SK-N-SH treated with all-trans-retinoic acid at 6 μM for 48 hours (cell line): ENCODE results near the gene DGKE.

ENCODE experiments used
- ATAC-seq: fragments of 200-7000 bp; cut with Tn5 transposase; 3 replicates; pipeline ENCODE4 v1.9.1; 2020; ENCODE audit warnings: mild to moderate bottlenecking, moderate library complexity
- ARNTL ChIP-seq: fragments of 450-650 bp; formaldehyde crosslinking; IDR thresholded peaks from 2 replicates; pipeline ENCODE4 v1.5.0; 2020; ENCODE audit warnings: low read depth, mild to moderate bottlenecking, moderate library complexity, borderline replicate concordance
- BACH2 ChIP-seq: fragments of 250-450 bp; sonication (Bioruptor Pico); IDR thresholded peaks from 2 replicates; pipeline ENCODE4 v1.9.0; 2021; ENCODE audit warnings: mild to moderate bottlenecking, borderline replicate concordance
- CSDC2 ChIP-seq: fragments of 250-450 bp; sonication (Bioruptor Pico); IDR thresholded peaks from 2 replicates; pipeline ENCODE4 v1.5.0; 2020; ENCODE audit warnings: mild to moderate bottlenecking, moderate library complexity
- ESRRG ChIP-seq: fragments of 250-450 bp; sonication (Bioruptor Pico); IDR thresholded peaks from 2 replicates; pipeline ENCODE4 v1.6.1; 2021; ENCODE audit warnings: mild to moderate bottlenecking
- GLIS3 ChIP-seq: fragments of 250-450 bp; sonication (Bioruptor Pico); IDR thresholded peaks from 2 replicates; pipeline ENCODE4 v1.5.0; 2020; ENCODE audit warnings: mild to moderate bottlenecking, moderate library complexity
- ISL1 ChIP-seq: fragments of 250-450 bp; sonication (Bioruptor Pico); IDR thresholded peaks from 2 replicates; pipeline ENCODE4 v2.1.2; 2022; ENCODE audit warnings: mild to moderate bottlenecking, moderate library complexity
- OSR1 ChIP-seq: fragments of 250-450 bp; sonication (Bioruptor Pico); IDR thresholded peaks from 2 replicates; pipeline ENCODE4 v1.8.0; 2022; ENCODE audit warnings: moderate library complexity, mild to moderate bottlenecking, inconsistent platforms
- PPARA ChIP-seq: fragments of 250-450 bp; sonication (Bioruptor Pico); IDR thresholded peaks from 2 replicates; pipeline ENCODE4 v1.5.0; 2020; ENCODE audit warnings: mild to moderate bottlenecking, borderline replicate concordance
- RARB ChIP-seq: fragments of 250-450 bp; sonication (Bioruptor Pico); IDR thresholded peaks from 2 replicates; pipeline ENCODE4 v1.8.0; 2021; ENCODE audit warnings: mild to moderate bottlenecking, moderate library complexity
- SNAI2 ChIP-seq: fragments of 250-450 bp; sonication (Bioruptor Pico); IDR thresholded peaks from 2 replicates; pipeline ENCODE4 v1.5.0; 2020; ENCODE audit warnings: mild to moderate bottlenecking, moderate library complexity
- TCF4 ChIP-seq: fragments of 250-450 bp; sonication (Bioruptor Pico); IDR thresholded peaks from 2 replicates; pipeline ENCODE4 v1.8.0; 2021; ENCODE audit warnings: mild to moderate bottlenecking, moderate library complexity, borderline replicate concordance
- TOX ChIP-seq: fragments of 250-450 bp; sonication (Bioruptor Pico); IDR thresholded peaks from 2 replicates; pipeline ENCODE4 v1.8.0; 2021; ENCODE audit warnings: mild to moderate bottlenecking, moderate library complexity, borderline replicate concordance
- ZC3H10 ChIP-seq: fragments of 250-450 bp; sonication (Bioruptor Pico); IDR thresholded peaks from 2 replicates; pipeline ENCODE4 v1.5.1; 2021; ENCODE audit warnings: mild to moderate bottlenecking, moderate library complexity
- ZFP3 ChIP-seq: fragments of 250-450 bp; sonication (Bioruptor Pico); IDR thresholded peaks from 2 replicates; pipeline ENCODE4 v1.5.0; 2020; ENCODE audit warnings: mild to moderate bottlenecking, moderate library complexity
- ZFP30 ChIP-seq: fragments of 450-650 bp; formaldehyde crosslinking; IDR thresholded peaks from 2 replicates; pipeline ENCODE4 v1.5.0; 2022; ENCODE audit warnings: mild to moderate bottlenecking, moderate library complexity
- ZNF565 ChIP-seq: fragments of 450-650 bp; formaldehyde crosslinking; conservative IDR thresholded peaks from 2 replicates; pipeline ENCODE4 v1.5.0; 2020; ENCODE audit warnings: low read depth, mild to moderate bottlenecking, moderate library complexity
- ZNF70 ChIP-seq: fragments of 450-650 bp; formaldehyde crosslinking; IDR thresholded peaks from 2 replicates; pipeline ENCODE4 v1.5.0; 2020; ENCODE audit warnings: mild to moderate bottlenecking, moderate library complexity
- ZNF8 ChIP-seq: fragments of 450-650 bp; formaldehyde crosslinking; IDR thresholded peaks from 2 replicates; pipeline ENCODE4 v1.5.0; 2020; ENCODE audit warnings: mild to moderate bottlenecking, moderate library complexity
- TF ChIP-seq, protein P1 (sequence below): fragments of 250-450 bp; sonication (Bioruptor Pico); IDR thresholded peaks from 2 replicates; pipeline ENCODE4 v1.5.1; 2021; ENCODE audit warnings: mild to moderate bottlenecking, moderate library complexity
- TF ChIP-seq, protein P2 (sequence below): fragments of 250-450 bp; sonication (Bioruptor Pico); IDR thresholded peaks from 2 replicates; pipeline ENCODE4 v1.8.0; 2020; ENCODE audit warnings: mild to moderate bottlenecking, moderate library complexity, borderline replicate concordance
- TF ChIP-seq, protein P3 (sequence below): fragments of 250-450 bp; sonication (Bioruptor Pico); IDR thresholded peaks from 2 replicates; pipeline ENCODE4 v1.8.0; 2021; ENCODE audit warnings: low read depth, mild to moderate bottlenecking, moderate library complexity, borderline replicate concordance
- TF ChIP-seq, protein P4 (sequence below): fragments of 250-450 bp; sonication (Bioruptor Pico); IDR thresholded peaks from 2 replicates; pipeline ENCODE4 v1.5.1; 2020; ENCODE audit warnings: low read depth, mild to moderate bottlenecking, moderate library complexity

Gene DGKE

DNA sequence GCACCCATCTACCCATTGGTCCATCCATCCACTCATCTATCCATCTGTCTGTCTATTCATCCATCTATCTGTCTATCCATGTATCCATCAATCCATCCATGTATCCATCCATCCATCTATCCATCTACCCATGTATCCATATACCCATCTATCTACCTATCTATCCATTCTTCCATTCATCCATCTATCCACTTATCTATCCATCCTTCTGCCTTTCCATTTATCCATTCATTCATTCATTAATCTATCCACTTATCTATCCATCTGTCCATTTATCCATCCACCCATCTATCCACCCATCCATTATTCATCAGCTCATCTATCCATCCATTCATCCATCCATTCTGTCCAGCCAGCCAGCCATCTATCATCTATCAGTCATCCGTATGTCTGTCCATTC lies 58.4 kb downstream of the DGKE start:
- TF ChIP-seq ZNF70 (no peak), OSR1 (CRISPR knock-in tag) (no peak)
- ATAC-seq, result no peak

DNA sequence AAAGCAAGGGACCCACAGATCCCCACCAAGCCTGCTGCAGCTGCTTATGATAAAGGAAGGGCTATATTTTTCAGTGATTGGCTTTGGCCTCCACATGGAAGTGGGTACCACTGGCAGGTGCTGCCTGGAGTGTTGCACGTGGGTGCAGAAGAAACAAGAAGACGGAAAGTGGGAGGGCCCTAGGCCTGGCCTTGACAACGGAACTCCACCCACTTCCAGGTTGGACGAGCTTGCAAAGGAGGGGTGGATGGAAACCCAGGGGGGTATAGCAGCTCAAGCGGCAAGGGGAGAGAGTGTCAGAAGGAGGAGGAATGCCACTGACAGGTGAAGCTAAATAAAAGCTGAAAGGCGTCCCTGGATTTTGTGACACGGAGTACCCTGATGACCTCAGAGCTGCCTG lies 59.6 kb downstream of the DGKE start:
- TF ChIP-seq ZNF8 (CRISPR knock-in tag), result no peak
- TF ChIP-seq ZNF70, result no peak
- TF ChIP-seq GLIS3 (CRISPR knock-in tag), result no peak
- TF ChIP-seq CSDC2, result no peak
- TF ChIP-seq SNAI2 (CRISPR knock-in tag), result no peak
- no peak for ATAC-seq

DNA sequence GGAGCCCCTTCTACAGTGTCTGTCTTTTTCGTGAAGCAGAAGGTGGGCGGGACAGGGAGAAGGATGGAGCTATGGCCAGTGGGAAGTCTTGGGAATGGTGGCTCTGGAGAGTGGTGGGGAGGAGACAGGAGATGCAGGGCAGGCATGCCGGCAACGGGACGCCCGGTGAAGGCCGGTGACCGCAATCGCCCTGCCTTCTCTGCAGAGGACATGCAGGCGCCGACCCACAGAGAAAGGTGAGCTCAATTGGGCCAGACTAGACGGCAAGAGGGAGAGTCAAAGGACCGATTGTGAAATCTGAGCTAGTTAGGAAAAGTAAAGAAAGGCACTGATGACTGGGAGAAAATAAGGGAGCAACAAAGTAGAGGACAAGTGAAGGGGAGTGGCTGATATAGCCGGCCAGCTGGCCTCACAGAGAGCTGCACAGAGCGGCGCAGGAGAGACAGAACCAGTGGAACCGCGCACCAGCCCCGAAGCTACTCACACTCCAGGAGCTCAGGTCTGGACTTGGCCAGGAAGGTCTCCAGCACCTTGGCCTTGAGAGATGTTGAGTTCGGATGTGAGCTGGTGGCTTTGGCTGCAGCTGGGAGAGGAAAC lies 61.0 kb downstream of the DGKE start:
- ATAC-seq, result no peak
- TF ChIP-seq, protein P1, sequence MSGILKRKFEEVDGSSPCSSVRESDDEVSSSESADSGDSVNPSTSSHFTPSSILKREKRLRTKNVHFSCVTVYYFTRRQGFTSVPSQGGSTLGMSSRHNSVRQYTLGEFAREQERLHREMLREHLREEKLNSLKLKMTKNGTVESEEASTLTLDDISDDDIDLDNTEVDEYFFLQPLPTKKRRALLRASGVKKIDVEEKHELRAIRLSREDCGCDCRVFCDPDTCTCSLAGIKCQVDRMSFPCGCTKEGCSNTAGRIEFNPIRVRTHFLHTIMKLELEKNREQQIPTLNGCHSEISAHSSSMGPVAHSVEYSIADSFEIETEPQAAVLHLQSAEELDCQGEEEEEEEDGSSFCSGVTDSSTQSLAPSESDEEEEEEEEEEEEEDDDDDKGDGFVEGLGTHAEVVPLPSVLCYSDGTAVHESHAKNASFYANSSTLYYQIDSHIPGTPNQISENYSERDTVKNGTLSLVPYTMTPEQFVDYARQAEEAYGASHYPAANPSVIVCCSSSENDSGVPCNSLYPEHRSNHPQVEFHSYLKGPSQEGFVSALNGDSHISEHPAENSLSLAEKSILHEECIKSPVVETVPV (CRISPR knock-in tag), result no peak
- TF ChIP-seq, protein P2, sequence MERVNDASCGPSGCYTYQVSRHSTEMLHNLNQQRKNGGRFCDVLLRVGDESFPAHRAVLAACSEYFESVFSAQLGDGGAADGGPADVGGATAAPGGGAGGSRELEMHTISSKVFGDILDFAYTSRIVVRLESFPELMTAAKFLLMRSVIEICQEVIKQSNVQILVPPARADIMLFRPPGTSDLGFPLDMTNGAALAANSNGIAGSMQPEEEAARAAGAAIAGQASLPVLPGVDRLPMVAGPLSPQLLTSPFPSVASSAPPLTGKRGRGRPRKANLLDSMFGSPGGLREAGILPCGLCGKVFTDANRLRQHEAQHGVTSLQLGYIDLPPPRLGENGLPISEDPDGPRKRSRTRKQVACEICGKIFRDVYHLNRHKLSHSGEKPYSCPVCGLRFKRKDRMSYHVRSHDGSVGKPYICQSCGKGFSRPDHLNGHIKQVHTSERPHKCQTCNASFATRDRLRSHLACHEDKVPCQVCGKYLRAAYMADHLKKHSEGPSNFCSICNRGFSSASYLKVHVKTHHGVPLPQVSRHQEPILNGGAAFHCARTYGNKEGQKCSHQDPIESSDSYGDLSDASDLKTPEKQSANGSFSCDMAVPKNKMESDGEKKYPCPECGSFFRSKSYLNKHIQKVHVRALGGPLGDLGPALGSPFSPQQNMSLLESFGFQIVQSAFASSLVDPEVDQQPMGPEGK (CRISPR knock-in tag), result no peak
- TF ChIP-seq ESRRG (CRISPR knock-in tag) (no peak), ZNF565 (CRISPR knock-in tag) (no peak), CSDC2 (no peak), ZNF8 (CRISPR knock-in tag) (no peak), TOX (CRISPR knock-in tag) (no peak), ZFP30 (no peak), ISL1 (CRISPR knock-in tag) (no peak), ZFP3 (CRISPR knock-in tag) (no peak), TCF4 (CRISPR knock-in tag) (no peak), RARB (CRISPR knock-in tag) (no peak), SNAI2 (CRISPR knock-in tag) (no peak)

DNA sequence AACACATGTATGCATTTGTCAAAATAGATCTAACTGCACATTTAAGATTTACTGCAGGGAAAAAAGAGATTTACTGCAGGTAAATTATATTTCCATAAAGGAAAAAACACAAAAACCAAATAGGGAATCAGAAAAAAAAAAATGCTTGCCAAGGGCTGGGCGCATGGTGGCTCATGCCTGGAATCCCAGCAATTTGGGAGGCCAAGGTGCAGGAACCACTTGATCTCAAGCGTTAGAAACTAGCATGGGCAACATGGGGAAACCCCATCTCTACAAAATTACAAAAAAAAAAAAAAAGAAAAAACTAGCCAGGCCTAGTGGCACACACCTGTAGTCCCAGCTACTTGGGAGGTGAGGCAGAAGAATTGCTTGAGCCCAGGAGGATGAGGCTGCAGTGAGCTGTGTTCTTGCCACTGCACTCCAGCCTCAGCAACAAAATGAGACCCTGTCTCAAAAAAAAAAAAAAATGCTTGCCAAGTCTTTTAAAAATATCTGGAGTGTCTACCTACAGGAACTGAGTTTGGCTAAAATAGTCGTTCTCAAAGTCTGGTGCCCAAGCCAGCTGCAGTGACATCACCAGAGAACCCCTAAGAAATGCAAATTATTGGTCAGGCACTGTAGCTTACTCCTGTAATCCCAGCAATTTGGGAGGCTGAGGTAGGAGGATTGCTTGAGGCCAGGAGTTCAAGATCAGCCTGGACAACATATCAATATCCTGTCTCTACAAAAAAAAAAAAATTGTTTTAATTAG lies 62.4 kb downstream of the DGKE start:
- no peak for TF ChIP-seq SNAI2 (CRISPR knock-in tag)
- TF ChIP-seq BACH2 (CRISPR knock-in tag), result no peak
- TF ChIP-seq, protein P2 (CRISPR knock-in tag), result no peak
- TF ChIP-seq, protein P3, sequence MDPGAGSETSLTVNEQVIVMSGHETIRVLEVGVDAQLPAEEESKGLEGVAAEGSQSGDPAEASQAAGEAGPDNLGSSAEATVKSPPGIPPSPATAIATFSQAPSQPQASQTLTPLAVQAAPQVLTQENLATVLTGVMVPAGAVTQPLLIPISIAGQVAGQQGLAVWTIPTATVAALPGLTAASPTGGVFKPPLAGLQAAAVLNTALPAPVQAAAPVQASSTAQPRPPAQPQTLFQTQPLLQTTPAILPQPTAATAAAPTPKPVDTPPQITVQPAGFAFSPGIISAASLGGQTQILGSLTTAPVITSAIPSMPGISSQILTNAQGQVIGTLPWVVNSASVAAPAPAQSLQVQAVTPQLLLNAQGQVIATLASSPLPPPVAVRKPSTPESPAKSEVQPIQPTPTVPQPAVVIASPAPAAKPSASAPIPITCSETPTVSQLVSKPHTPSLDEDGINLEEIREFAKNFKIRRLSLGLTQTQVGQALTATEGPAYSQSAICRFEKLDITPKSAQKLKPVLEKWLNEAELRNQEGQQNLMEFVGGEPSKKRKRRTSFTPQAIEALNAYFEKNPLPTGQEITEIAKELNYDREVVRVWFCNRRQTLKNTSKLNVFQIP (CRISPR knock-in tag), result no peak
- no peak for TF ChIP-seq RARB (CRISPR knock-in tag)
- TF ChIP-seq, protein P1 (CRISPR knock-in tag), result no peak
- TF ChIP-seq ZC3H10 (CRISPR knock-in tag), result no peak
- TF ChIP-seq, protein P4, sequence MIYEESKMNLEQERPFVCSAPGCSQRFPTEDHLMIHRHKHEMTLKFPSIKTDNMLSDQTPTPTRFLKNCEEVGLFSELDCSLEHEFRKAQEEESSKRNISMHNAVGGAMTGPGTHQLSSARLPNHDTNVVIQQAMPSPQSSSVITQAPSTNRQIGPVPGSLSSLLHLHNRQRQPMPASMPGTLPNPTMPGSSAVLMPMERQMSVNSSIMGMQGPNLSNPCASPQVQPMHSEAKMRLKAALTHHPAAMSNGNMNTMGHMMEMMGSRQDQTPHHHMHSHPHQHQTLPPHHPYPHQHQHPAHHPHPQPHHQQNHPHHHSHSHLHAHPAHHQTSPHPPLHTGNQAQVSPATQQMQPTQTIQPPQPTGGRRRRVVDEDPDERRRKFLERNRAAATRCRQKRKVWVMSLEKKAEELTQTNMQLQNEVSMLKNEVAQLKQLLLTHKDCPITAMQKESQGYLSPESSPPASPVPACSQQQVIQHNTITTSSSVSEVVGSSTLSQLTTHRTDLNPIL (CRISPR knock-in tag), result no peak
- TF ChIP-seq TCF4 (CRISPR knock-in tag), result no peak
- TF ChIP-seq ESRRG (CRISPR knock-in tag), result no peak
- no peak for TF ChIP-seq ISL1 (CRISPR knock-in tag)
- no peak for TF ChIP-seq GLIS3 (CRISPR knock-in tag)
- TF ChIP-seq ZNF565 (CRISPR knock-in tag), result no peak
- TF ChIP-seq ARNTL, result no peak
- no peak for TF ChIP-seq ZNF70
- TF ChIP-seq ZFP30, result no peak
- no peak for TF ChIP-seq ZNF8 (CRISPR knock-in tag)
- no peak for TF ChIP-seq PPARA (CRISPR knock-in tag)
- TF ChIP-seq ZFP3 (CRISPR knock-in tag), result no peak
- no peak for TF ChIP-seq CSDC2
- no peak; the same call in 2 of the 3 replicates for ATAC-seq
